ENCODE results near the gene RABGAP1. TPM values are rescaled to one million over a fixed set of nuclear protein-coding genes. Genes with fewer than 3 reads are reported as not detected.

The RABGAP1 gene
- total and polyA plus RNA-seq, 10 of the 15 experiments (the other 5 are each of a cell fraction or from before 2014, with no cell fraction given), result 2.6 to 31.6 (median 12.5) TPM

DNA sequence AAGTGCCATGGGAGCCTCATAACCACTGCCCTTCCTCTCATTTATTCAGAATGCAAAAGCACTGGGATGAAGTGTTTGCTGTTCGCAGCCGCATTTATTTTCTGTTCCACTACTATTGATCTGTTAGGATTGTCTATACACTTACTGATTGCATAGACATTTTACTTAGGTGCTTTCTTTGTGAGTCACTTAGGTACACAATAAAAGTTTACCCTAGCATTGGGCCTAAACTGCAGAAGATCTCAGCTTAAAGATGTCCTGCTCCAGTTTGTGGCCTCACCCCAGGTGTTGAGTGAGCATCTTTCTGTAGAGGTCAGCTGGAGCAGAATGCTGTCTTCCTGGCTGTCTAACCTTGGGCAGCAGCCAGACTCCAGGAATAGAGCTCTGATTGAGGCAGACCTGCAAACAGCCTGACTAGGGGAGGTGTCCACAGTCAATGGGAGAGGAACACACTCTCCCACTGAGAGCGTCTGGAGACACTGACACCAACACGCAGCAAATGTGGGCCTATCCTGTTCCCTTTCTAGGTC lies 146.6 kb downstream of the RABGAP1 start:
- Histone ChIP-seq H3K9ac (ENCODE audit: control insufficient read depth, insufficient read depth, low read length) (no peak overlapping the region), H3K4me1 (ENCODE audit: control insufficient read depth, insufficient read depth, low read length) (no peaks in the 10 kb centered on the region; the same call in 1 of the 2 replicates), H3K27me3 (replicated peaks in 1 of 2; ENCODE audit: control insufficient read depth in 2 of 2, insufficient read depth in 2 of 2, low read length in 1 of 2) (no peaks in the 10 kb centered on the region), H3K4me3 (no peak overlapping the region), H3K27ac (ENCODE audit: control insufficient read depth, insufficient read depth) (no peak overlapping the region), H2AFZ (ENCODE audit: control insufficient read depth, low read depth, low read length) (no peak overlapping the region), H3K36me3 (ENCODE audit: control insufficient read depth in 2 of 2, insufficient read depth in 2 of 2, low read length in 1 of 2) (peaks cover 0 to 10% of the 10 kb centered on the region in 2 experiments; a peak in 3 of 4 replicates), H3K9me3 (replicated peaks; ENCODE audit: control insufficient read depth, insufficient read depth, low read length) (no peaks in the 10 kb centered on the region), H3K79me2 (ENCODE audit: control insufficient read depth, insufficient read depth, low read length) (no peaks in the 10 kb centered on the region), H3K4me2 (ENCODE audit: control insufficient read depth, insufficient read depth) (no peak overlapping the region), H4K20me1 (ENCODE audit: control insufficient read depth, insufficient read depth) (no peaks in the 10 kb centered on the region)
- ATAC-seq (no peak), DNase-seq (ENCODE audit: low read depth, low spot score) (no peak), FAIRE-seq (no peak)
- RAD21 ChIA-PET (ENCODE audit: unreplicated experiment), result interaction anchor here (0.9 kb wide), 1 partner anchor 12 kb away, joined by 3 read pairs; no protein-coding TSS in a partner anchor
- POLR2A ChIA-PET, result no interaction called here
- 97% methylated on average over 4 of the region's 4 CpGs for WGBS (ENCODE audit: insufficient coverage, insufficient replicate concordance, low lambda C conversion rate, missing lambda C conversion rate)
- SMC1A ChIA-PET (ENCODE audit: uncharacterized antibody, unreplicated experiment), result interaction anchor here (0.9 to 1.0 kb wide), 2 partner anchors 10 to 15 kb away, joined by 3 read pairs; no protein-coding TSS in a partner anchor
- in situ Hi-C loops (cut with MboI) (no loop called here), intact Hi-C loops (cut with micrococcal nuclease; ENCODE audit: unreplicated experiment) (no loop called here)
- TF ChIP-seq RUNX3 (IDR thresholded peaks at IDR 0.05; ENCODE audit: low read length) (no peak), SREBF2 (IDR thresholded peaks at IDR 0.05; ENCODE audit: low read length) (no peak)
- CTCF ChIA-PET, result interaction anchor here (2.6 kb wide), 1 partner anchor 262 kb away, joined by 9 read pairs; no protein-coding TSS in a partner anchor
- no TSS peak for BruUV-seq (replicated peaks)

DNA sequence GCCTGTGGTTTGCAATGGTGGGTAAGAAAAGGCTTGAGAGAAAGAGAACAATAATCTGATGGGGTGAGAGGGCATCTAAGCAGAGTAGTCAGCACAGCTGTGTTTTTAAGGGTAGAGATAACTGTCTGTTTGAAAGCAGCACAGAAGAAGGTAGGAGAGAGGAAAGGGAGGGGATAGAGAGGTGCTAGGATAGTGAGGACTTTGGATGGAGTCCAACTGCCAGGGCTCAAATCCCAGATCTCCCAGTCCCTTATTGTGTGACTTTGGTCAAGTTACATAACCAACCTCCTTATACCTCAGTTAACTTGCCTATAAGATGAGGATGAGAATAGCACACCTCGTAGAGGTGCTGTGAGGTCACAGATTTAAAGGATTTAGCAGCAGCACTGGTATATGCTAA lies 148.2 kb downstream of the RABGAP1 start:
- SMC1A ChIA-PET (ENCODE audit: uncharacterized antibody, unreplicated experiment), result interaction anchor here (1.2 to 1.4 kb wide), 2 partner anchors 137 to 145 kb away, joined by 3 to 4 read pairs; no protein-coding TSS in a partner anchor
- Histone ChIP-seq H4K20me1 (ENCODE audit: control insufficient read depth, insufficient read depth) (no peaks in the 10 kb centered on the region), H3K4me1 (ENCODE audit: control insufficient read depth, insufficient read depth, low read length) (no peaks in the 10 kb centered on the region; the same call in 1 of the 2 replicates), H3K4me2 (ENCODE audit: control insufficient read depth, insufficient read depth) (no peak overlapping the region), H3K9ac (ENCODE audit: control insufficient read depth, insufficient read depth, low read length) (no peak overlapping the region), H3K9me3 (replicated peaks; ENCODE audit: control insufficient read depth, insufficient read depth, low read length) (no peaks in the 10 kb centered on the region), H3K4me3 (no peak overlapping the region), H3K27ac (ENCODE audit: control insufficient read depth, insufficient read depth) (no peak overlapping the region), H3K36me3 (ENCODE audit: control insufficient read depth in 2 of 2, insufficient read depth in 2 of 2, low read length in 1 of 2) (peaks cover 0 to 10% of the 10 kb centered on the region in 2 experiments), H3K79me2 (ENCODE audit: control insufficient read depth, insufficient read depth, low read length) (no peaks in the 10 kb centered on the region), H2AFZ (ENCODE audit: control insufficient read depth, low read depth, low read length) (no peak overlapping the region), H3K27me3 (replicated peaks in 1 of 2; ENCODE audit: control insufficient read depth in 2 of 2, insufficient read depth in 2 of 2, low read length in 1 of 2) (no peaks in the 10 kb centered on the region)
- RAD21 ChIA-PET (ENCODE audit: unreplicated experiment), result no interaction called here
- no TSS peak for BruUV-seq (replicated peaks)
- CTCF ChIA-PET, result interaction anchor here (0.6 kb wide), 1 partner anchor 245 kb away, joined by 3 read pairs; no protein-coding TSS in a partner anchor
- WGBS (ENCODE audit: insufficient coverage, insufficient replicate concordance, low lambda C conversion rate, missing lambda C conversion rate), result 70% methylated on average over 1 of the region's 1 CpG
- no peak for ATAC-seq
- TF ChIP-seq IKZF1 (conservative IDR thresholded peaks at IDR 0.05), result no peak
- no peak for TF ChIP-seq SMAD1 (IDR thresholded peaks at IDR 0.05; ENCODE audit: low read depth, partially characterized antibody)
- no peak for TF ChIP-seq KLF5 (IDR thresholded peaks at IDR 0.05; ENCODE audit: partially characterized antibody)
- TF ChIP-seq POLR2AphosphoS2 (IDR thresholded peaks at IDR 0.05; ENCODE audit: low read depth, low read length), result no peak
- TF ChIP-seq YBX1 (IDR thresholded peaks at IDR 0.05), result no peak
- TF ChIP-seq, protein P1, sequence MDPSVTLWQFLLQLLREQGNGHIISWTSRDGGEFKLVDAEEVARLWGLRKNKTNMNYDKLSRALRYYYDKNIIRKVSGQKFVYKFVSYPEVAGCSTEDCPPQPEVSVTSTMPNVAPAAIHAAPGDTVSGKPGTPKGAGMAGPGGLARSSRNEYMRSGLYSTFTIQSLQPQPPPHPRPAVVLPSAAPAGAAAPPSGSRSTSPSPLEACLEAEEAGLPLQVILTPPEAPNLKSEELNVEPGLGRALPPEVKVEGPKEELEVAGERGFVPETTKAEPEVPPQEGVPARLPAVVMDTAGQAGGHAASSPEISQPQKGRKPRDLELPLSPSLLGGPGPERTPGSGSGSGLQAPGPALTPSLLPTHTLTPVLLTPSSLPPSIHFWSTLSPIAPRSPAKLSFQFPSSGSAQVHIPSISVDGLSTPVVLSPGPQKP (IDR thresholded peaks at IDR 0.05; ENCODE audit: low read depth, low read length), result no peak
- in situ Hi-C loops (cut with MboI) (no loop called here), intact Hi-C loops (cut with micrococcal nuclease; ENCODE audit: unreplicated experiment) (no loop called here)
- POLR2A ChIA-PET, result no interaction called here
- FAIRE-seq, result no peak
- no peak for DNase-seq (ENCODE audit: low read depth, low spot score)
